ENCODE measurements around the gene USHBP1.
A peak's percentile ranks its signal among the peaks of the same experiment; 100 is the strongest.

Gene USHBP1

GRCh38 chr19:17285415-17286135 lies 21.0 kb upstream of the USHBP1 start:
- no peak overlapping the region for H3K4me2 ChIP-seq
- peaks cover 6% of the 10 kb centered on the region for H3K4me1 ChIP-seq (ENCODE audit: low read depth, poor library complexity, severe bottlenecking)
- no peaks in the 10 kb centered on the region for H3K36me3 ChIP-seq (ENCODE audit: insufficient read depth)
- H3K27ac ChIP-seq, result no peak overlapping the region
- H2AFZ ChIP-seq (ENCODE audit: low read depth), result no peak overlapping the region
- no peaks in the 10 kb centered on the region for H3K79me2 ChIP-seq (ENCODE audit: insufficient read depth, low read depth)
- H3K9ac ChIP-seq, result no peak overlapping the region
- H3K4me3 ChIP-seq (IDR thresholded peaks at IDR 0.05; ENCODE audit: insufficient read depth, low read depth, low read length), result no peak overlapping the region
- no peak for TF ChIP-seq CTCF (conservative IDR thresholded peaks at IDR 0.05; ENCODE audit: low read depth, low read length)
- H3K27me3 ChIP-seq (ENCODE audit: insufficient read depth, low read depth), result 0 out of 2 replicates have a peak, but pooled peaks cover 6% of the 10 kb centered on the region
- no peaks in the 10 kb centered on the region for H4K20me1 ChIP-seq (ENCODE audit: insufficient read depth)

- Histone ChIP-seq H3K4me2 (no peak overlapping the region), H3K4me3 (IDR thresholded peaks at IDR 0.05; ENCODE audit: insufficient read depth, low read depth, low read length) (no peak overlapping the region), H3K27ac (no peak overlapping the region), H3K27me3 (ENCODE audit: insufficient read depth, low read depth) (0 out of 2 replicates have a peak, but pooled peaks cover 6% of the 10 kb centered on the region), H3K4me1 (ENCODE audit: low read depth, poor library complexity, severe bottlenecking) (peaks cover 6% of the 10 kb centered on the region), H3K36me3 (ENCODE audit: insufficient read depth) (no peaks in the 10 kb centered on the region), H3K79me2 (ENCODE audit: insufficient read depth, low read depth) (no peaks in the 10 kb centered on the region), H3K9ac (no peak overlapping the region), H2AFZ (ENCODE audit: low read depth) (no peak overlapping the region), H4K20me1 (ENCODE audit: insufficient read depth) (no peaks in the 10 kb centered on the region)
- TF ChIP-seq CTCF (conservative IDR thresholded peaks at IDR 0.05; ENCODE audit: low read depth, low read length), result no peak
Observed at GRCh38 chr19:17283504-17283996, 19.0 kb upstream of the USHBP1 start.

- Histone ChIP-seq H2AFZ (ENCODE audit: low read depth) (peak overlapping the region; percentile 37; the same call in 1 of the 2 replicates), H3K4me2 (peak overlapping the region; percentile 40), H3K4me1 (ENCODE audit: low read depth, poor library complexity, severe bottlenecking) (peaks cover 6% of the 10 kb centered on the region), H3K79me2 (ENCODE audit: insufficient read depth, low read depth) (no peaks in the 10 kb centered on the region), H3K27me3 (ENCODE audit: insufficient read depth, low read depth) (no peaks in the 10 kb centered on the region), H4K20me1 (ENCODE audit: insufficient read depth) (no peaks in the 10 kb centered on the region), H3K27ac (peak overlapping the region; percentile 32; the same call in 1 of the 2 replicates), H3K9ac (peak overlapping the region; percentile 61; the same call in 1 of the 2 replicates), H3K4me3 (IDR thresholded peaks at IDR 0.05; ENCODE audit: insufficient read depth, low read depth, low read length) (no peak overlapping the region), H3K36me3 (ENCODE audit: insufficient read depth) (no peaks in the 10 kb centered on the region)
- TF ChIP-seq CTCF (conservative IDR thresholded peaks at IDR 0.05; ENCODE audit: low read depth, low read length), result peak; percentile 83
Observed at GRCh38 chr19:17282488-17283125, 18.1 kb upstream of the USHBP1 start.

- Histone ChIP-seq H4K20me1 (ENCODE audit: insufficient read depth) (no peaks in the 10 kb centered on the region), H3K9ac (peak within 1 kb of the TSS; percentile 61; the same call in 1 of the 2 replicates), H3K79me2 (ENCODE audit: insufficient read depth, low read depth) (no peaks in the 10 kb centered on the region), H3K27me3 (ENCODE audit: insufficient read depth, low read depth) (no peaks in the 10 kb centered on the region), H3K4me3 (IDR thresholded peaks at IDR 0.05; ENCODE audit: insufficient read depth, low read depth, low read length) (no peak within 1 kb of the TSS), H3K36me3 (ENCODE audit: insufficient read depth) (no peaks in the 10 kb centered on the region), H3K4me2 (peak within 1 kb of the TSS; percentile 40), H3K4me1 (ENCODE audit: low read depth, poor library complexity, severe bottlenecking) (peaks cover 6% of the 10 kb centered on the region), H2AFZ (ENCODE audit: low read depth) (peak within 1 kb of the TSS; percentile 37; the same call in 1 of the 2 replicates), H3K27ac (peak within 1 kb of the TSS; percentile 32; the same call in 1 of the 2 replicates)
- no peak for TF ChIP-seq CTCF (conservative IDR thresholded peaks at IDR 0.05; ENCODE audit: low read depth, low read length)
Observed at GRCh38 chr19:17281391-17282304, 17.1 kb upstream of the USHBP1 start, which contains the start of gene ANKLE1. ANKLE1 (plus strand) TSS chr19:17281901; CDS start chr19:17281921, 20 bp downstream.

Data from KMS-11 (cell line).